ENCODE results near the gene TNNI2. TPM values are rescaled to one million over a fixed set of nuclear protein-coding genes. Genes with fewer than 3 reads are reported as not detected.

The TNNI2 gene
- total RNA-seq, 1 donor: not detected

- no peak overlapping the region for H3K4me3 ChIP-seq (ENCODE audit: low read depth, low read length)
- DNase-seq (ENCODE audit: low read depth): no peak
- TF ChIP-seq CTCF (IDR thresholded peaks at IDR 0.05; ENCODE audit: insufficient read depth, low read depth, low read length): no peak
Measured at GRCh38 chr11:1820463-1821325, 18.1 kb upstream of the TNNI2 start.

- H3K4me3 ChIP-seq (ENCODE audit: low read depth, low read length): no peak overlapping the region
- DNase-seq (ENCODE audit: low read depth): no peak
- TF ChIP-seq CTCF (IDR thresholded peaks at IDR 0.05; ENCODE audit: insufficient read depth, low read depth, low read length): no peak
Measured at GRCh38 chr11:1821562-1821961, 17.2 kb upstream of the TNNI2 start.

GRCh38 chr11:1822648-1823375 is 16.0 kb upstream of the TNNI2 start:
- no peak overlapping the region for H3K4me3 ChIP-seq (ENCODE audit: low read depth, low read length)
- no peak for TF ChIP-seq CTCF (IDR thresholded peaks at IDR 0.05; ENCODE audit: insufficient read depth, low read depth, low read length)
- DNase-seq (ENCODE audit: low read depth): no peak

- no peak for TF ChIP-seq CTCF (IDR thresholded peaks at IDR 0.05; ENCODE audit: insufficient read depth, low read depth, low read length)
- no peak overlapping the region for H3K4me3 ChIP-seq (ENCODE audit: low read depth, low read length)
- DNase-seq (ENCODE audit: low read depth): no peak
Measured at GRCh38 chr11:1823376-1824220, 15.2 kb upstream of the TNNI2 start.

- DNase-seq (ENCODE audit: low read depth): no peak
Measured at GRCh38 chr11:1824221-1825038, 14.4 kb upstream of the TNNI2 start.

More at GRCh38 chr11:1824221-1825038, 14.4 kb upstream of the TNNI2 start:
- no peak for TF ChIP-seq CTCF (IDR thresholded peaks at IDR 0.05; ENCODE audit: insufficient read depth, low read depth, low read length)
- no peak overlapping the region for H3K4me3 ChIP-seq (ENCODE audit: low read depth, low read length)
